Stimulated activated naive CD4-positive, alpha-beta T cell treated with Interleukin-2 at 50 U/mL for 16 hours (primary cell): ENCODE data around the gene RAB42.
"Not testable (repeated sequence)": the region's sequence is repeated elsewhere in the genome, so short reads cannot be mapped to it uniquely, and the experiment has no call there.

Source experiments
- DNase-seq: peaks from one replicate; lab custom pipeline; 2025; lab: John Stamatoyannopoulos, UW

The RAB42 gene

DNA sequence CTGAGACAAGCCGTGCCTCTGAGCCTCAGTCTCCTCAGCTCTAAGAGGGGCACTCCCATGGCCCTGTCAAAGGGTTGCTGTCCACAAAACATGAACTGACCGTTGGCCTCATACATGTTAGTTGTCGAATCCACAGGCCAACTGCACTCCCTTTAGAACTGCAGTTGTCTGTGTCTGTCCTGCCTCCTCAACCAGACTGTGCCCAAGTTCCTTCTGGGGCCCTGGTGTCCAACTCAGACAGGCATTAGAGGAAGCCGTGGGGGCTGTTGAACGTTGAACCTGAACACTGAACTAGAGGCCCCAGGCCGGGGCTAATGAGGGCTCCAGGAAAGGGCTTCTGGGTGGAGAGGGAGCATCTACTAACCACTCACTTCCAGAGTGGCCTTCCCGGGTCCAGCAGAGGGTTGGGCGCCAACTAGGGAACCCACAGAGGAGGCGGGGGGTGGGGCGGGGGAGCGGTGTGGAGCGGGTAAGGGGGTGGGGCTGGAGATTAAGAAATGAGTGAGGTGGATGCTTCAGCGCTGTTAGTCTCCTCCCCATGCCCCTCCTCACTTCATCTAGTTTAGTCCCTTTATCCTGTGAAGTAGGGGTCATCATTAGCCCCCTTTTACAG, at the start of gene RAB42:
Gene RAB42 (plus strand): TSS at position 558 of the 613 bp plus-strand sequence. CDS start 247 bp downstream, outside the sequence.
- DNase-seq: no peak

DNA sequence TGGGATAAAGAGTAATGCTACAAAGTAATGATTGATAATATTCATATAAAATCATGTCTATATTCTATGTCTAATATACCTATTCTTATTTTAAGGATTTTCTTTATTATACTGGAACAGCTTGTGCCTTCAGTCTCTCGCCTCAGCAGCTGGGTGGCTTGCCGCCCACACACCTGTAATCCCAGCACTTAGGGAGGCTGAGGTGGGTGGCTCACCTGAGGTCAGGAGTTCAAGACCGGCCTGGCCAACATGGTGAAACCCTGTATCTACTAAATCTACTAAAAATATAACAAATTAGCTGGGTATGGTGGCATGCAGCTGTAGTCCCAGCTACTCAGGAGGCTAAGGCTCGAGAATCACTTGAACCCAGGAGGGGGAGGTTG, 46.8 kb upstream of the RAB42 start:
- no peak for DNase-seq

DNA sequence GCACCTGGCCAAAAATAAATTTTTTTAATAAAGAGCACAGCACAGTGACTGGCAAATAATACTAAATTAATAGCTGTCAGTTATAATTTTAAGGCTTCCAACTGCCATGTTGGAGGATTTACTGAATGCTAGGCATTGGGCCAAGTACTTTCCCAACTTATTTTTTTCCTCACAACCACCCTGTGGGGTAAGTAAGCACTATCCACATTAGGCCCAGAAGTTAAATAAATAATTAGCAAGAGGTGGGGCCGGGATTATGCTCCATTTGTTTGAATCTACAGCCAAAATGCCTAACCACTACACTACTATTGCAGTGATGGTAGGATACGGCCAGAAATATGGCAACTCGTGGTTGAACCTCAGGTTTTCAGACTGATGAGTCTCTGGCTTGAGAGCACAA, 43.7 kb upstream of the RAB42 start:
- DNase-seq: no peak

- DNase-seq: no peak
Measured at GRCh38 chr1:28551381-28551780, 40.7 kb upstream of the RAB42 start.

GRCh38 chr1:28552758-28553663, 39.1 kb upstream of the RAB42 start, which contains the start of gene TRNAU1AP:
TRNAU1AP (plus strand) TSS chr1:28553085; CDS start chr1:28553111, 26 bp downstream.
- peak; percentile 95 for DNase-seq

DNA sequence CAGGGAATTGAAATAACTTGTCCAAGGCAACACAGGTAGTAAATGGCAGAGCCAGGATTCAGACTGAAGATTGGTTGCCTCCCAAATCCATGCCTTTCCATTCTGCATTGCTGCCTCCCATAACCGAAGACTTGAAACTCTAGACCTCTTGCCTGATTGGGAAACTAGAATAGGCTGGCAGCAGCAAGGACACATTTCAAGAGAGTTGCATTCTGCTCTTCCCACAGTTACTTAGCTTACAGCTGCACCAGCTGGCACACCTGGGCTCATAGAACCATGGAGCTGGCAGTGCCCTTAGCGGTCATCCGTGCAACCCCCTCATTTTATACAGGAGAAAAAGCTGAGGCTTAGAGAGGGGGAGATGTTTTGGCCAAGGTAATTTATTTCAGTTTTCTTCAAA, 31.2 kb upstream of the RAB42 start:
- DNase-seq: no peak

- no peak for DNase-seq
Measured at GRCh38 chr1:28564310-28564709, 27.8 kb upstream of the RAB42 start.

- no peak for DNase-seq
Measured at GRCh38 chr1:28565040-28565439, 27.0 kb upstream of the RAB42 start.

DNA sequence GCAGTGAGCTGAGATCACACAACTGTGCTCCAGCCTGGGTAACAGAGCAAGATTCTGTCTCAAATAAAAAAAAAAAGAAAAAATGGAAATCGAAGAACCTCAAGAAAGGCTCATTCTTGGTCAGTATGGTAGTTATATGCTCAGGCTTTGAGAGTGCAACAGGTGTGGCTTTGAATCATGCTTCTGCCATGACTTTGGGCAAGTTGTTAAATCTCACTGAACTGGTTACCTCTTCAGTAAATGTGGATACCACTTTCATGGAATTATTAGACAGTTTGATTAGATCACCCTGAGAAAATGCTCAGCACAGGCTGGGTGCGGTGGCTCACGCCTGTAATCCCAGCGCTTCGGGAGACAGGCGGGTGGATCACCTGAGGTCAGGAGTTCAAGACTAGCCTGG, 26.3 kb upstream of the RAB42 start:
- DNase-seq: no peak

GRCh38 chr1:28566931-28567330, 25.1 kb upstream of the RAB42 start:
- DNase-seq: no peak

GRCh38 chr1:28571911-28572310, 20.2 kb upstream of the RAB42 start:
- DNase-seq: no peak

GRCh38 chr1:28572891-28573290, 19.2 kb upstream of the RAB42 start:
- not testable (repeated sequence) for DNase-seq

DNA sequence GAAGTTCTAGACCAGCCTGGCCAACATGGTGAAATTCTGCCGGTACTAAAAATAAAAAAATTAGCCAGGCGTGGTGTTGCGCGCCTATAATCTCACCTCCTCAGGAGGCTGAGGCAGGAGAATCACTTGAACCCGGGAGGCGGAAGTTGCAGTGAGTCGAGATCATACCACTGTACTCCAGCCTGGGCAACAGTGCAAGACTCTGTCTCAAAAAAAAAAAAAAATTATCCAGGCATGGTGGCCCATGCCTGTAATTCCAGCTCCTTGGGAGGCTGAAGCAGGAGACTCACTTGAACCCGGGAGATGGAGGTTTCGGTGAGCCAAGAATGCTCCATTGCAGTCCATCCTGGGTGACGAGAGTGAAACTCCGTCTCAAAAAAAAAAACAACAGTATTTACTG, 18.5 kb upstream of the RAB42 start:
- DNase-seq: no peak

DNA sequence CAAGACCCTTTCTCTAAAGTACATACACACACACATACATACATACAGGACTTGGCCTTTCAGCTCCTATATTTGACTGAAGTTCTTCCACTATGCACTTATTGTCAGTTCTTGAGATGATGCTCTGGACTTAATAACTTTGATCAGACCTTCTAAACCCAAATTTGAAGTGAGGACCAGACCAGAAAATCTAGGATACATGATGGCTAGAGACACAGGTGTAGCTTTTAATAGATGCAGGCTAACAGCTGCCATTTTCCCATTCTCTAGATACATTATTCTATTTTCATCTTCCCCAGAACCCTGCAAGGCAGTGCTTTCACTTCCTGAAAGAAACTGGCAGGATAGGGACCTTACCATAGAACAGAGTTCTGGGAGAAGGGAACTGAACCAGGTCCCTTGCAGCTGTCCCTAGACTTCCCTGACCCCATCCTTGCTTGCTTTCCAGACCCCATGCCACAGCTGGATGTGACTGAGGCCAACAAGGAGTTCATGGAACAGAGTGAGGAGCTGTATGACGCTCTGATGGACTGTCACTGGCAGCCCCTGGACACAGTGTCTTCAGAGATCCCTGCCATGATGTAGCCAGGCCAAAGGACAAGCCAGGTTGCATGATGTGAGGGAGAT, 14.9 kb upstream of the RAB42 start:
- no peak for DNase-seq

DNA sequence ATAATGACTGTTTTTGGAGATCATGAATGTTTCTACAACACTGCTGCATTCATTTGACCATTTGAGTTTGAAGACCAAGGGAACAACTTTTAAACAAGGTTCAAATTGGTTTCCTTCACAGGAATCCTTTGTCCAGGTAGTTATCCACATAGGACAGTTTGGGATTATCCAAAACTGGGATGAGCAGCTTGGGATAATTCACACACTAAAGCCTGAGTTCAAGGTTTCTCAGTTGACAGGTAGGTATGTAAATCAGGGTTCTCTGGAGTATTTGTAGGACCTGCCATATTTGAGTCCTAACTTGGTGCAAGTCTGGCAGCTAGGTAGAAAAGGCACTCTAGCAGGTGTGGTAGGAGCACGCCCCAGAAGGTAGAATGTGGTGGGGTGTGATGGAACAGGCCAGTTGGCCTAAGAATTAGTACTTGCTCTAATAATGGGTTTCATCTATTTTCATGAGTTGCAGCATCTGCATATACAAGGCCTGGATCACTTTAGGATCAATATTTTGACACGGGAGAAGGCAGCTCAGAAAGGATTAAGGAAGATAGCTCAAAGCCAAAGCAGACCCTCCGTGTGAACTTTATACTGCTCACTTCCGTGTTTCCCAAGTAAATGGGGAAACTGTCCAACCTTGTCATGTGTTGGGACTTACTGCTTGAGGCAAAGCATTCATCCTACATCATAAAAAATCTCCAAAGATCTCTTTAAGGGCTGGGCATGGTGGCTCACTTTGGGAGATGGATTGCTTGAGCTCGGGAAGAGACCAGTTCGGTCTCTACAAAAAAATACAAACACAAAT, 14.1 kb upstream of the RAB42 start:
- no peak for DNase-seq

- no peak for DNase-seq
Measured at GRCh38 chr1:28578696-28579218, 13.3 kb upstream of the RAB42 start.

DNA sequence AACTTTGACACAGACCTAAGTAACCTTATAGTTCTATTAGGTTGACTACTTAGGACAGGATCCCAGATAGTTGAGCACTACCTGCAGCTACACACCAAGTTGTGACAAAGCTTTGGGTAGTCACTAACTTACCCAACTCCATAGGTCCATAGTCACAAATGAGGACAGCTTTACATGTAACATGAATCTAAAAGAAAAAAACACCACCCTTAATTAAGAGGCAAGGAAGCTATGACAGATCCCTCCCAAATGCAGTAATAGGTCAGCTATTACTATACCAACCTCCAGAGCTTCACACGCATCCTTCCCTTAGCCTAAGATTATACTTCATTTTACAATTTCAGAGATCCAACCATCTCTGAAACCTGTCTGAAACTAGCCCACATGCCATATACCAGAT, 12.7 kb upstream of the RAB42 start:
- no peak for DNase-seq

DNA sequence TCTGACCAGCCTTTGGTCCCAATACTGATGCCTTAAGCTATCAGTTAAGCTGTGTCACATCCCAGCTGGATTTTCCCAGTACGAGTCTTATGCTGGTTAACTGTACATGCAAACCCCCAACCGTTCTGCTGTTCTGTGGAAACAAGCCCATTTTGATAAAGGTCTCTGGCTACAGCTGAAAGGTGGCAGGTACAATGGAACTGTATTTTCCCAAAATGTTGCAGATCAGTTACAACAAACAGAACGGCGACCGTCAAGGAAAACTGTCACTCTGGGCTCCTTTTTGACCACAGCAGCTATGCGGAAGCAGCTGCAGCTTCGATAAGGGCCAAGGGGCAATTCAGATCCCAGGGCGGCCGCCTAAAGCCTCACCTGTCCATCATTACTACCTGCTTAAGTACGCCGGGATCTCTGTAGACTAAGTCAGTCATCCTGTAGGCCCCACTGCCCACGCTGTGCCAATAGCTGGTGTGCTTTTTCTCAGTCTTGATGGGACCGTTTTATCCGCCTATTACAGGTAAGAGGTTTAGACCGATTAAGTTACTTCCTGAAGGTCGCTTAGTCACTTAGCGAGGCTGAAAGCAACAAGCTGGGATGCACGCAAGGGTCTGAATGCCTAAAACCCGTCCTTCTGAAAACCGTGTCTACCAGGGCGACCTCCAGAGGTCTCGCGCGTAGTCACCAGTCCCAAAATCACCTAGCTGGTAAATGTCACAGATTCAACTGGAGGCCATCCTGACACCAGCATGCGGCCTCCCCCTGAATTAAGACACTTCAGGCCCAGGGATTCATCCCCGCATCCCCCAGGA, 11.1 kb upstream of the RAB42 start:
- peak; percentile 60 for DNase-seq

DNA sequence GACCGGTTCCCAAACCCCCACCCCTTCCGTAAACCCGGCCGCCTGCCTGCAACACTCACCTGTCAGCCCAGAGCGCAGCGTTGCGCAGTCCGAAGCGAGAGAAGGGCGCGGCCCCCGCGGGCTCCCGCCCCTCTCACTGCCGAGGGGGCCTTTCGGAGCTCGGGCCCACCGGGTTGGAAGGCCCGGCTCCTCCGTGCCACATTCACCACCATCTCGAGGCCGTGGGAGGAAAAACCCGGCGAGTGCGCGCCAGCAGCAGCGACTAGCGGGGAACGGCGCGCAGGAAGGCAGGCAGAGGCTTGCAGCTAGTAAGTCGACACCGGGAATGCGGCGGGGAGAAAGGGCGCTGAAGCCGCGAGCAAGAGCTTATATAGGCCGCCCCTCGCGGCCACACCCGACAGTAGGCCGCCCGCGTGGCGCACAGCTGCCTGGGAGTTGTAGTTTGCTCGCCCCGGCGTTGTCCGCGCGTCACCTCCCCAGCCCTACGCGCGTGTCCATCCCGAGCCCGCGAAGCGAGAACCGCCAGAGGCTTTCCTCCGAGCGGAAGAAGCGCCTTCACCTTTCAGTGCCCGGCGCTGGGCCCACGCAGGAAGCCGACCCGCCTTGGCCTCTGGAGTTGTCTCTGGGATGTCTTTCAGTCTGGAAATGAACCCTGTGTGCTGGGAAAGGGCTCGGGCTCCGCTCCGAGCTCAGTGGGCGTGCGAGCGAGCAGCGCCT, 10.4 kb upstream of the RAB42 start:
- DNase-seq: peak; percentile 92

GRCh38 chr1:28582248-28582615, 9.8 kb upstream of the RAB42 start:
- DNase-seq: no peak
